NCI-H748 treated with DMSO at 0.1 percent for 48 hours (cell line): ENCODE measurements around the gene RELN.

Experiments
- DNase-seq: peaks from one replicate; lab custom pipeline; 2025; lab: John Stamatoyannopoulos, UW

The RELN gene

GRCh38 chr7:103894656-103895596 lies 94.5 kb downstream of the RELN start:
- no peak for DNase-seq

- DNase-seq: no peak
These were observed 96.1 kb downstream of the RELN start for GRCh38 chr7:103893350-103893749.

- no peak for DNase-seq
These were observed 100.0 kb downstream of the RELN start for GRCh38 chr7:103889451-103889850.

- no peak for DNase-seq
These were observed 100.8 kb downstream of the RELN start for GRCh38 chr7:103888603-103889153.

GRCh38 chr7:103887853-103888602 lies 101.4 kb downstream of the RELN start:
- DNase-seq: no peak

GRCh38 chr7:103887050-103887449 lies 102.4 kb downstream of the RELN start:
- no peak for DNase-seq

- DNase-seq: peak; percentile 34
These were observed 109.4 kb downstream of the RELN start for GRCh38 chr7:103879928-103880600.

GRCh38 chr7:103879411-103879810 lies 110.0 kb downstream of the RELN start:
- DNase-seq: no peak

- no peak for DNase-seq
These were observed 111.9 kb downstream of the RELN start for GRCh38 chr7:103877565-103877964.

- DNase-seq: no peak
These were observed 113.7 kb downstream of the RELN start for GRCh38 chr7:103875718-103876117.

GRCh38 chr7:103871473-103871872 lies 118.0 kb downstream of the RELN start:
- no peak for DNase-seq

GRCh38 chr7:103870664-103871063 lies 118.8 kb downstream of the RELN start:
- no peak for DNase-seq

- DNase-seq: peak; percentile 21
These were observed 121.6 kb downstream of the RELN start for GRCh38 chr7:103867874-103868273.

GRCh38 chr7:103866919-103867318 lies 122.5 kb downstream of the RELN start:
- DNase-seq: peak; percentile 94

- no peak for DNase-seq
These were observed 124.0 kb downstream of the RELN start for GRCh38 chr7:103865442-103865841.

GRCh38 chr7:103862302-103863035 lies 127.0 kb downstream of the RELN start:
- no peak for DNase-seq

GRCh38 chr7:103859709-103860108 lies 129.7 kb downstream of the RELN start:
- DNase-seq: no peak

GRCh38 chr7:103857435-103857834 lies 132.0 kb downstream of the RELN start:
- peak; percentile 90 for DNase-seq

- DNase-seq: peak; percentile 49
These were observed 132.5 kb downstream of the RELN start for GRCh38 chr7:103856929-103857328.

- DNase-seq: no peak
These were observed 133.8 kb downstream of the RELN start for GRCh38 chr7:103855671-103856070.

- no peak for DNase-seq
These were observed 134.8 kb downstream of the RELN start for GRCh38 chr7:103854611-103855010.
